Erythroblast (primary cell): ENCODE data around the gene ADH1C.

Experiments
- GATA1 ChIP-seq: IDR thresholded peaks from 2 replicates; pipeline ENCODE4 v1.6.1; 2011; ENCODE audit warnings: low read depth, mild to moderate bottlenecking, control low read depth, low read length, moderate library complexity
- POLR2A ChIP-seq: IDR thresholded peaks from 2 replicates; pipeline ENCODE4 v1.6.1; 2011; ENCODE audit warnings: mild to moderate bottlenecking, low read length

DNA sequence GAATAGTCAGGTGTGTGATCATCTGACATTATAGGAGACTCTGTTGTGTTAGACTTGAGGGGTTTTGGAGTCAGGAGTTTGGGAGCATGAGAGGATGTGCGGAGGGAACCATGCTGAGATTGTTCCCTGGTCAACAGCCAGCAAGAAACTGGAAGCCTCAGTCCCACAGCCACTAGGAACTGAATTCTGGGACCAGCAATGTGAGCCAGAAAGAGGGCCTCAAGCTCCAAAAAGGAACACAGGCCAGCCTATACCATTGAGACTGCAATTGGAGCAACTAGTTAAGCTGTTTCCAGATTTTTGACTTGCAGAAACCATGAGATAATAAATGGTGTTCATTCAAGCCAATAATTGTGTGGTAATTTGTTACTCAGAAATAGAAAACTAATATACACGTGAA lies 22.7 kb downstream of the ADH1C start:
- TF ChIP-seq POLR2A = no peak
- TF ChIP-seq GATA1 = no peak
